ENCODE data around the gene IDE.

DNA sequence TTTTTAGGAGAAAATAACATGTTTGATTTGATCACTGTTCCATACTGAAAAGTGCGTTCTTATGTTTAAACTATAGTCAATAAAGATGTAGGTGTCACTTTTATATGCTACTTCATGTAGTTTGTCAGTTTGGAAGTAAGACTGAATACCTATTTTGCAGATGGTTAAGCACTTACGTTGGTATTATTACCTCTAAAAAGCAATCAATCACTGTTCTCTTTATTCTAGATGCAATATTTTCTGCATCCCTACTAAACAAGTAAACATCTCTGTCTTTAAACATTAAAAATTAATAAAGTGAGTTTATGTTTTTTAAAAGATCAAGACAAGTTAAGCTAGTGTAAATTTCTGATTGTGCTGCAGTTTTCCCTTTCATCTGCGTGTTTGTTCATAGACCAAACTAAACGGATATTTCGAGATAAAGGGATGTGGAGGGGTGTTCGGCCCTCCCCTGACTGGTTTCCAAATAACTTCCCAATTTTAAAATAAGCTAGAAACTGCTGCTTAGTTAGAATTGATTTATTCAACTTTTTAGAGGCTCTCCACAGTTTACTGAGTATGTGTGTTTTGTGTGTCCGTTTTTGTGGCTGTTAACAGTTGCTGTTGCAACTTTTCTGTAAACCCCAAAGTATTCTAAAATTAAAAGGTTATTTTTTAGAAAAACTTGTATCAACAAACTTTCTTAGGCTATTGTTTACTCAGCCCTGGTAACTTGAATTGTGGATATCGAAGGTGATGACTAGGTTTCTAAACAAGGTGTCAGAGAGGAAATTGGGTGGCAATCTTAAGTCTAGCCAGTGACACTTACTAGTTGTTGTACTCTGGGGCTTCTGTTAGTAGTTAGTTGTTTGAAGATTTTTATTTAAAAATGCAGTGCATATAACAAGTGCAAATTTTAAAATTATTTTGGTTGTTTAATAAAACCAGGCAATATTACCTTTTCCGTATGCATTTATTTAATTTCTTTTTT, 20.0 kb upstream of the IDE start:
- TF ChIP-seq, protein P1, sequence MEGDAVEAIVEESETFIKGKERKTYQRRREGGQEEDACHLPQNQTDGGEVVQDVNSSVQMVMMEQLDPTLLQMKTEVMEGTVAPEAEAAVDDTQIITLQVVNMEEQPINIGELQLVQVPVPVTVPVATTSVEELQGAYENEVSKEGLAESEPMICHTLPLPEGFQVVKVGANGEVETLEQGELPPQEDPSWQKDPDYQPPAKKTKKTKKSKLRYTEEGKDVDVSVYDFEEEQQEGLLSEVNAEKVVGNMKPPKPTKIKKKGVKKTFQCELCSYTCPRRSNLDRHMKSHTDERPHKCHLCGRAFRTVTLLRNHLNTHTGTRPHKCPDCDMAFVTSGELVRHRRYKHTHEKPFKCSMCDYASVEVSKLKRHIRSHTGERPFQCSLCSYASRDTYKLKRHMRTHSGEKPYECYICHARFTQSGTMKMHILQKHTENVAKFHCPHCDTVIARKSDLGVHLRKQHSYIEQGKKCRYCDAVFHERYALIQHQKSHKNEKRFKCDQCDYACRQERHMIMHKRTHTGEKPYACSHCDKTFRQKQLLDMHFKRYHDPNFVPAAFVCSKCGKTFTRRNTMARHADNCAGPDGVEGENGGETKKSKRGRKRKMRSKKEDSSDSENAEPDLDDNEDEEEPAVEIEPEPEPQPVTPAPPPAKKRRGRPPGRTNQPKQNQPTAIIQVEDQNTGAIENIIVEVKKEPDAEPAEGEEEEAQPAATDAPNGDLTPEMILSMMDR (IDR thresholded peaks at IDR 0.05), result no peak
- TF ChIP-seq POLR2AphosphoS5 (IDR thresholded peaks at IDR 0.05) (no peak), POLR2A (IDR thresholded peaks at IDR 0.05) (no peak), EP300 (IDR thresholded peaks at IDR 0.05; ENCODE audit: low read depth) (no peak)

Measured in transverse colon (tissue), 4 donors.